Esophagus muscularis mucosa (tissue), 4 donors: ENCODE measurements around the gene TSPAN7.

Experiments used
- CTCF ChIP-seq, 3 experiments: fragments of 200-600 bp in 2 of 3; fragments of 450-650 bp in 1 of 3; sonication (generic) in 2 of 3; IDR thresholded peaks; one replicate each; pipeline ENCODE4 v1.5.1; 2017 to 2019; ENCODE audit warnings: antibody characterized with exemption in 3 of 3, mild to moderate bottlenecking in 2 of 3, moderate library complexity in 1 of 3
- EP300 ChIP-seq: sonication (generic); formaldehyde crosslinking; IDR thresholded peaks from one replicate; pipeline ENCODE4 v1.6.1; 2017; ENCODE audit warnings: antibody characterized with exemption
- POLR2A ChIP-seq: fragments of 450-650 bp; IDR thresholded peaks from one replicate; pipeline ENCODE4 v1.6.1; 2017; ENCODE audit warnings: antibody characterized with exemption, moderate library complexity, mild to moderate bottlenecking, low read depth
- POLR2AphosphoS5 ChIP-seq, 2 donors: sonication (generic); formaldehyde crosslinking; IDR thresholded peaks; one replicate each; pipeline ENCODE4 v1.6.1; 2017; ENCODE audit warnings: antibody characterized with exemption in 2 of 2

DNA sequence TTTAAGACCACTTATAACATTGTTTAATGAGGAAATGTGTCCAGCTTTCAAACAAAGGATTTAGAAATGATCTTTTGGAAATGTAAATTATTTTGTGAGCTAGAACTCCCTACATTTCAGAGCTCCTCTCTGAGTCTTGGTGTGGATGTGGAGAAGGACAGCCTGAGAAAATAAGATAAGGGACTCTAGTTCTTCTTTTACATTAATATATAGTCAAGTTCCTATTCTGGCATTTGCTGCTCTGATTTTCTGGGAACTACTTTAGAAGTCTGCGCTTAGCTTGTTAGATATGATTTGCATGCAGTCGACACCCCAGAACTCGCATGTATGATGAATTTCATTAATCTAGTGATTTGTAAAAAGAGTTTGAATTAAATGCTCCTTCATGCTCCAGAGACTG is 45.5 kb downstream of the TSPAN7 start:
- TF ChIP-seq POLR2AphosphoS5 (IDR thresholded peaks at IDR 0.05) (no peak), POLR2A (no peak), CTCF (IDR thresholded peaks at IDR 0.05) (no peak), EP300 (no peak)
